UCSD-AML1 (cell line): ENCODE results near the gene WIZ.

ENCODE experiments used
- DNase-seq: peaks from one replicate; lab custom pipeline; 2025; ENCODE audit not compliant: unreplicated experiment; lab: John Stamatoyannopoulos, UW

Gene WIZ

GRCh38 chr19:15445807-15446376 is 3.9 kb downstream of the WIZ start:
- no peak for DNase-seq

GRCh38 chr19:15445227-15445605 is 4.5 kb downstream of the WIZ start:
- no peak for DNase-seq

- DNase-seq, result no peak
Observed at GRCh38 chr19:15444505-15445226, 5.1 kb downstream of the WIZ start.

- DNase-seq, result no peak
Observed at GRCh38 chr19:15443838-15444237, 5.9 kb downstream of the WIZ start.

GRCh38 chr19:15443325-15443724 is 6.4 kb downstream of the WIZ start:
- DNase-seq, result no peak

- DNase-seq, result no peak
Observed at GRCh38 chr19:15442142-15442920, 7.4 kb downstream of the WIZ start.

- no peak for DNase-seq
Observed at GRCh38 chr19:15441317-15441716, 8.4 kb downstream of the WIZ start.

- DNase-seq, result no peak
Observed at GRCh38 chr19:15439821-15440641, 9.7 kb downstream of the WIZ start.

- no peak for DNase-seq
Observed at GRCh38 chr19:15439078-15439799, 10.5 kb downstream of the WIZ start.

- DNase-seq, result no peak
Observed at GRCh38 chr19:15438577-15438976, 11.2 kb downstream of the WIZ start.

GRCh38 chr19:15438124-15438496 is 11.6 kb downstream of the WIZ start:
- DNase-seq, result no peak

GRCh38 chr19:15437355-15438123 is 12.2 kb downstream of the WIZ start:
- no peak for DNase-seq

GRCh38 chr19:15436826-15437110 is 13.0 kb downstream of the WIZ start:
- no peak for DNase-seq

GRCh38 chr19:15436012-15436825 is 13.5 kb downstream of the WIZ start:
- DNase-seq, result no peak

GRCh38 chr19:15433519-15434069 is 16.2 kb downstream of the WIZ start:
- no peak for DNase-seq

- DNase-seq, result peak; percentile 92
Observed at GRCh38 chr19:15432629-15433518, 16.9 kb downstream of the WIZ start.

GRCh38 chr19:15432018-15432494 is 17.7 kb downstream of the WIZ start:
- no peak for DNase-seq
